AG09319 (cell line): ENCODE measurements around the gene DOC2B.

Source experiments
- DNase-seq: peaks from one replicate; pipeline ENCODE4 v3.0.0-alpha.2; 2010; ENCODE audit warnings: low read depth; ENCODE audit errors: extremely low read depth
- TF ChIP-seq, protein P1 (sequence below): IDR thresholded peaks from 2 replicates; pipeline ENCODE4 v1.5.1; 2011; ENCODE audit warnings: low read depth, mild to moderate bottlenecking, inconsistent platforms, low read length, moderate library complexity

The DOC2B gene

GRCh38 chr17:180381-181244, 837 bp downstream of the DOC2B start:
- no peak for DNase-seq

DNA sequence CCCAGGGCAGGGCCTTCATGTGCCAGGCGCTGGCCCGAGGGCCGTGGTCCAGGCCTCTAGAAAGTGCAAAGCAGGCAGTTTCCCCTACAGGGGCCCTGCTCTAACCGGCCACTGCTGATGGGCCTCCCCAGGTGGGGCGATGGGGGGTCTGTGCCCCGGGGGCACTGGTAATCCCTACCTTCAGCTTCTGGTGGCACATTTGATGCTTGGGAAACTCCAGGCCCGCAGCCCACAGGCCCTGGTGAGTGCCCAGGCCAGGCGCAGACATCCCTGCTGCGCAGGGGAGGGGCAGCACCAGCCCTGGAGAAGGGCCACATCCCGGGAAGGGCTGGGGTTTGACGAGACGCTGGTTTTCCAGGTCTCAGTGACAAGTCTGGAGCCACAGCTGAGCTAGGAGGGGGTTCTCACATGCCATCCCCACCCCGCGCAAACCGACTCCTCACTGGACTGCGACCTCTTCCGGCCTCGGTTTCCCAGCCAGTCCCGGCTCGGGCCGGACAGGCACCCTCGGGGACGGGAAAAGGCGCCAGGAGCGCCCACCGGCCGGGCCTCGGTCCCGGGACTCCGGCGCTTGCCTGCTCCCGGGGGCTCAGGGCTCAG, 1.6 kb downstream of the DOC2B start:
- DNase-seq: no peak
- TF ChIP-seq, protein P1, sequence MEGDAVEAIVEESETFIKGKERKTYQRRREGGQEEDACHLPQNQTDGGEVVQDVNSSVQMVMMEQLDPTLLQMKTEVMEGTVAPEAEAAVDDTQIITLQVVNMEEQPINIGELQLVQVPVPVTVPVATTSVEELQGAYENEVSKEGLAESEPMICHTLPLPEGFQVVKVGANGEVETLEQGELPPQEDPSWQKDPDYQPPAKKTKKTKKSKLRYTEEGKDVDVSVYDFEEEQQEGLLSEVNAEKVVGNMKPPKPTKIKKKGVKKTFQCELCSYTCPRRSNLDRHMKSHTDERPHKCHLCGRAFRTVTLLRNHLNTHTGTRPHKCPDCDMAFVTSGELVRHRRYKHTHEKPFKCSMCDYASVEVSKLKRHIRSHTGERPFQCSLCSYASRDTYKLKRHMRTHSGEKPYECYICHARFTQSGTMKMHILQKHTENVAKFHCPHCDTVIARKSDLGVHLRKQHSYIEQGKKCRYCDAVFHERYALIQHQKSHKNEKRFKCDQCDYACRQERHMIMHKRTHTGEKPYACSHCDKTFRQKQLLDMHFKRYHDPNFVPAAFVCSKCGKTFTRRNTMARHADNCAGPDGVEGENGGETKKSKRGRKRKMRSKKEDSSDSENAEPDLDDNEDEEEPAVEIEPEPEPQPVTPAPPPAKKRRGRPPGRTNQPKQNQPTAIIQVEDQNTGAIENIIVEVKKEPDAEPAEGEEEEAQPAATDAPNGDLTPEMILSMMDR: no peak

More at GRCh38 chr17:180381-181244, 837 bp downstream of the DOC2B start:
- TF ChIP-seq, protein P1: no peak

DNA sequence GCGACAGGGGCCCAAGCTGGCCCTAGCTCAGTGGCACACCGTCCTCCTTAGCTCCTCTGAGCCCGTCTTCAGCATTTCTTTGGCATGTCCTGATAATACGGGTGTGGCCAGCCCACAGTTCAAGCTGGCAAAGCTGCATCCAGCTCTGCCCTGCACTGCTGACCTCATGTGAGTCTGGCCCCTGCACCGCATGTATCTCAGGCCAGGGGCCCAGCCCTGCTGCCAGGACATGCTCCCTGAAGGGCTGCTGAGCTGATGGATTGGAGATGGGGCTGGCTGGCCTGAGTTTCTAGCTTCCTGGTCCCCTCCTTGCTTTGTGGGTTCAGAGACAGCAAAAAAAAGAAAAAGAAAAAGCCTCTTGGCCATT, 2.4 kb downstream of the DOC2B start:
- TF ChIP-seq, protein P1: no peak
- no peak for DNase-seq

DNA sequence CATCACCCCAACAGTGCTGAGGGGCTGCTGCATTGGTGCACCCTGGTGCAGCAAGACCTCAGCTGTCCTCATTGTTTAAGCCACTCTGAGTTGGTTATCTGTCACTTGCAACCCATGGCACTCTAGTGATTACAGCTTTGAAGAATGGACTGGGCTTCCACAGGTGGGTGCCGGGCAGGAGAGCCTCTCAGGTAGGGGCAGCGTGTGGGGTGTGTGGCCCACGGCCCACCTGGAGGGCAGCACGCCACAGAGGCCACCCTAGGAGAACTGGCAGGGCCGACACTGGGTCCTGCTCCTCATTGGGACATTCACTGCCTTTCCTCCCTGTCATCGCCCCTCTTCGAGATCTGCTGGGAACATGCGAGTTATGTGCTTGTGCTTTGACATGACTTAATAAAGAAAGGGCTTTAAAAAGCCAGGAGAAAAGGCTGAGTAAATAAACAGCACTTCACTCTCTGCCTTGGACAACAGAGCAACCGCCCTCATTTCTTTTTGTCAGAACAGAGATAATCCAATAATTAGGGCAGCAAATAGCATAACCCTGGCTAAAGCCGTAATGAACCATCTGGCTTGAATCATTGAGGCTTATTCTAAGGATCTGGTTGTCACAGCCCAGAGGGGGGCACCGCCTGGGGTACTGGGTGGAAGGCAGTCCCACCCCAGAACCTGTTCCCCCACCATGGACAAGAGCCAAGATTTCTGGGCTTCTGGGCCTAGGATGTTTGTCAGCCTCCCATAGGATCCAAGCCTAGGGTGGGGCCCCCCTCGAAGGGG, 3.0 kb downstream of the DOC2B start:
- TF ChIP-seq, protein P1: no peak
- no peak for DNase-seq

GRCh38 chr17:177762-178161, 3.7 kb downstream of the DOC2B start:
- TF ChIP-seq, protein P1: no peak
- DNase-seq: no peak

GRCh38 chr17:177155-177554, 4.3 kb downstream of the DOC2B start:
- DNase-seq: no peak
- TF ChIP-seq, protein P1: no peak
